ENCODE data around the gene GALC. TPM values are rescaled to one million over a fixed set of nuclear protein-coding genes. Genes with fewer than 3 reads are reported as not detected.

GALC gene
- total RNA-seq, 2 donors from 2014 or later: 19.7 to 42.5 TPM

GRCh38 chr14:88009486-88009885 is 16.5 kb upstream of the GALC start:
- Histone ChIP-seq H3K36me3 (replicated peaks in 1 of 2; ENCODE audit: insufficient read depth in 1 of 2, low read depth in 2 of 2) (no peaks in the 10 kb centered on the region), H3K4me3 (no peak overlapping the region), H3K27me3 (no peaks in the 10 kb centered on the region), H3K4me1 (no peaks in the 10 kb centered on the region), H3K27ac (no peak overlapping the region), H3K9me3 (no peaks in the 10 kb centered on the region)
- TF ChIP-seq CTCF (IDR thresholded peaks at IDR 0.05) (no peak), POLR2A (IDR thresholded peaks at IDR 0.05) (no peak)
- 82 to 91% methylated on average over 1 of the region's 1 CpG for WGBS, 2 donors
- intact Hi-C loops (cut with DNase I): no loop called here
- ATAC-seq (no peak), DNase-seq (no peak)

- Histone ChIP-seq H3K27me3 (no peaks in the 10 kb centered on the region), H3K4me1 (no peaks in the 10 kb centered on the region), H3K9me3 (no peaks in the 10 kb centered on the region), H3K4me3 (no peak overlapping the region), H3K27ac (no peak overlapping the region), H3K36me3 (replicated peaks in 1 of 2; ENCODE audit: insufficient read depth in 1 of 2, low read depth in 2 of 2) (no peaks in the 10 kb centered on the region)
- TF ChIP-seq CTCF (IDR thresholded peaks at IDR 0.05): no peak
- DNase-seq: no peak
- intact Hi-C loops (cut with DNase I): no loop called here
- 92 to 98% methylated on average over 2 of the region's 2 CpGs for WGBS, 2 donors
- no peak for ATAC-seq
Observed at GRCh38 chr14:88008039-88008742, 15.2 kb upstream of the GALC start.

- DNase-seq (no peak), ATAC-seq (no peak)
- no peak overlapping the region for H3K27ac ChIP-seq
- WGBS, 2 donors: 28 to 37% methylated on average over 1 of the region's 1 CpG
- no peaks in the 10 kb centered on the region for H3K36me3 ChIP-seq (replicated peaks in 1 of 2; ENCODE audit: insufficient read depth in 1 of 2, low read depth in 2 of 2)
- H3K4me1 ChIP-seq: no peaks in the 10 kb centered on the region
- H3K4me3 ChIP-seq: no peak overlapping the region
- TF ChIP-seq POLR2A (IDR thresholded peaks at IDR 0.05) (no peak), CTCF (IDR thresholded peaks at IDR 0.05) (no peak)
- no peaks in the 10 kb centered on the region for H3K9me3 ChIP-seq
- intact Hi-C loops (cut with DNase I): no loop called here
- no peaks in the 10 kb centered on the region for H3K27me3 ChIP-seq
Observed at GRCh38 chr14:88007608-88008007, 14.6 kb upstream of the GALC start.

- intact Hi-C loops (cut with DNase I): no loop called here
- peak overlapping the region in 1 of 4 donors; percentile 60 for H3K27ac ChIP-seq
- no peaks in the 10 kb centered on the region for H3K4me1 ChIP-seq
- H3K4me3 ChIP-seq: no peak overlapping the region
- TF ChIP-seq CTCF (IDR thresholded peaks at IDR 0.05) (no peak), POLR2A (IDR thresholded peaks at IDR 0.05) (peak in 1 of 3 donors; percentile 28)
- DNase-seq: peak in 1 of 4 donors; percentile 65
- no peaks in the 10 kb centered on the region for H3K27me3 ChIP-seq
- H3K36me3 ChIP-seq (replicated peaks in 1 of 2; ENCODE audit: insufficient read depth in 1 of 2, low read depth in 2 of 2): no peaks in the 10 kb centered on the region
- no peaks in the 10 kb centered on the region for H3K9me3 ChIP-seq
- 77 to 85% methylated on average over 13 of the region's 13 CpGs for WGBS, 2 donors
- ATAC-seq: no peak
Observed at GRCh38 chr14:88005978-88006851, 13.2 kb upstream of the GALC start.
